ENCODE results near the gene UCN2.

UCN2 gene

GRCh38 chr3:48595526-48596121, 32.0 kb upstream of the UCN2 start:
- no peak for TF ChIP-seq EGR1 (IDR thresholded peaks at IDR 0.05)
- no peak for TF ChIP-seq CREB1 (IDR thresholded peaks at IDR 0.05; ENCODE audit: low read depth)
- TF ChIP-seq TCF12 (IDR thresholded peaks at IDR 0.05; ENCODE audit: low read depth), result no peak; the same call in 1 of the 2 replicates
- peak; percentile 73 for TF ChIP-seq NFIC (IDR thresholded peaks at IDR 0.05)
- TF ChIP-seq EP300 (IDR thresholded peaks at IDR 0.05; ENCODE audit: borderline replicate concordance), result peak; percentile 64; the same call in 1 of the 2 replicates
- TF ChIP-seq TEAD4 (IDR thresholded peaks at IDR 0.05), result no peak

GRCh38 chr3:48595075-48595525, 31.5 kb upstream of the UCN2 start, which contains the start of gene COL7A1:
Gene COL7A1, minus strand, starts transcription at chr3:48595329. Its CDS starts 170 bp downstream, at chr3:48595159.
- no peak for TF ChIP-seq TCF12 (IDR thresholded peaks at IDR 0.05; ENCODE audit: low read depth)
- no peak for TF ChIP-seq TAF1 (IDR thresholded peaks at IDR 0.05; ENCODE audit: low read depth)
- no peak for TF ChIP-seq CREB1 (IDR thresholded peaks at IDR 0.05; ENCODE audit: low read depth)
- no peak for TF ChIP-seq TEAD4 (IDR thresholded peaks at IDR 0.05)
- TF ChIP-seq CEBPB (IDR thresholded peaks at IDR 0.05), result no peak
- no peak for TF ChIP-seq FOXM1 (IDR thresholded peaks at IDR 0.05; ENCODE audit: borderline replicate concordance, low read depth)
- no peak for TF ChIP-seq EGR1 (IDR thresholded peaks at IDR 0.05)
- no peak for TF ChIP-seq REST (IDR thresholded peaks at IDR 0.05; ENCODE audit: low read depth)
- TF ChIP-seq USF1 (IDR thresholded peaks at IDR 0.05), result no peak
- TF ChIP-seq RAD21 (IDR thresholded peaks at IDR 0.05; ENCODE audit: low read depth), result no peak
- no peak for TF ChIP-seq YY1 (IDR thresholded peaks at IDR 0.05; ENCODE audit: low read depth)
- TF ChIP-seq NFIC (IDR thresholded peaks at IDR 0.05), result no peak
- TF ChIP-seq EP300 (IDR thresholded peaks at IDR 0.05; ENCODE audit: borderline replicate concordance), result no peak
- TF ChIP-seq MAX (IDR thresholded peaks at IDR 0.05), result no peak
- TF ChIP-seq ZBTB7A (IDR thresholded peaks at IDR 0.05; ENCODE audit: low read depth), result no peak

- no peak for TF ChIP-seq CREB1 (IDR thresholded peaks at IDR 0.05; ENCODE audit: low read depth)
- TF ChIP-seq TCF12 (IDR thresholded peaks at IDR 0.05; ENCODE audit: low read depth), result no peak
- no peak for TF ChIP-seq YY1 (IDR thresholded peaks at IDR 0.05; ENCODE audit: low read depth)
- TF ChIP-seq NFIC (IDR thresholded peaks at IDR 0.05), result no peak
- TF ChIP-seq TAF1 (IDR thresholded peaks at IDR 0.05; ENCODE audit: low read depth), result no peak
- TF ChIP-seq EGR1 (IDR thresholded peaks at IDR 0.05), result no peak
- no peak for TF ChIP-seq FOXM1 (IDR thresholded peaks at IDR 0.05; ENCODE audit: borderline replicate concordance, low read depth)
- TF ChIP-seq USF1 (IDR thresholded peaks at IDR 0.05), result no peak
- TF ChIP-seq TEAD4 (IDR thresholded peaks at IDR 0.05), result no peak
- no peak for TF ChIP-seq EP300 (IDR thresholded peaks at IDR 0.05; ENCODE audit: borderline replicate concordance)
- no peak for TF ChIP-seq CEBPB (IDR thresholded peaks at IDR 0.05)
- TF ChIP-seq REST (IDR thresholded peaks at IDR 0.05; ENCODE audit: low read depth), result no peak
- TF ChIP-seq ZBTB7A (IDR thresholded peaks at IDR 0.05; ENCODE audit: low read depth), result no peak
- TF ChIP-seq MAX (IDR thresholded peaks at IDR 0.05), result no peak
- no peak for TF ChIP-seq RAD21 (IDR thresholded peaks at IDR 0.05; ENCODE audit: low read depth)
Measured at GRCh38 chr3:48594417-48595049, 31.0 kb upstream of the UCN2 start.

GRCh38 chr3:48593337-48593736, 29.8 kb upstream of the UCN2 start:
- TF ChIP-seq MAX (IDR thresholded peaks at IDR 0.05) (no peak), NFIC (IDR thresholded peaks at IDR 0.05) (no peak), RAD21 (IDR thresholded peaks at IDR 0.05; ENCODE audit: low read depth) (no peak), ZBTB7A (IDR thresholded peaks at IDR 0.05; ENCODE audit: low read depth) (no peak), TEAD4 (IDR thresholded peaks at IDR 0.05) (no peak), REST (IDR thresholded peaks at IDR 0.05; ENCODE audit: low read depth) (no peak), USF1 (IDR thresholded peaks at IDR 0.05) (no peak), CEBPB (IDR thresholded peaks at IDR 0.05) (no peak), TCF12 (IDR thresholded peaks at IDR 0.05; ENCODE audit: low read depth) (no peak)

Measured in Ishikawa (cell line).